GM21381 (cell line): ENCODE results near the gene NUDT7.

Experiments used
- ATAC-seq: cut with Tn5 transposase; IDR thresholded peaks from one replicate; pipeline ENCODE4 v1.9.1; 2021; ENCODE audit warnings: mild to moderate bottlenecking, moderate library complexity; ENCODE audit not compliant: unreplicated experiment

The NUDT7 gene

GRCh38 chr16:77775911-77776909 lies 53.9 kb downstream of the NUDT7 start:
- no peak for ATAC-seq

GRCh38 chr16:77777745-77778144 lies 55.4 kb downstream of the NUDT7 start:
- ATAC-seq: no peak

- ATAC-seq: no peak
Measured at GRCh38 chr16:77780378-77780837, 58.1 kb downstream of the NUDT7 start.

- no peak for ATAC-seq
Measured at GRCh38 chr16:77781091-77781490, 58.8 kb downstream of the NUDT7 start.

- no peak for ATAC-seq
Measured at GRCh38 chr16:77782694-77783093, 60.4 kb downstream of the NUDT7 start.

GRCh38 chr16:77784441-77785372 lies 62.4 kb downstream of the NUDT7 start:
- ATAC-seq: no peak

GRCh38 chr16:77785373-77785764 lies 63.1 kb downstream of the NUDT7 start:
- no peak for ATAC-seq

GRCh38 chr16:77786186-77786847 lies 64.0 kb downstream of the NUDT7 start:
- no peak for ATAC-seq

GRCh38 chr16:77787452-77787851 lies 65.1 kb downstream of the NUDT7 start:
- no peak for ATAC-seq

- peak; percentile 64 for ATAC-seq
Measured at GRCh38 chr16:77788181-77789084, 66.1 kb downstream of the NUDT7 start, which contains the start of gene VAT1L. Gene VAT1L (plus strand): TSS chr16:77788564. CDS start chr16:77788683, 119 bp downstream.

GRCh38 chr16:77789085-77790008 lies 67.0 kb downstream of the NUDT7 start:
- no peak for ATAC-seq

- no peak for ATAC-seq
Measured at GRCh38 chr16:77790009-77790372, 67.7 kb downstream of the NUDT7 start.

- no peak for ATAC-seq
Measured at GRCh38 chr16:77790912-77791311, 68.6 kb downstream of the NUDT7 start.
